Frontal cortex (tissue), 4 donors: ENCODE measurements around the gene FBXW5. TPM values are rescaled to one million over a fixed set of nuclear protein-coding genes. Genes with fewer than 3 reads are reported as not detected.

Experiments used
- DNase-seq, 2 donors: peaks; one replicate each; pipeline ENCODE4 v3.0.0; 2012; ENCODE audit warnings: low spot score in 2 of 2
- FAIRE-seq: peaks from 2 replicates; lab custom pipeline; 2012; peaks lifted over from hg19 to GRCh38; lab: Jason Lieb, UNC
- total RNA-seq: library from RNA; depleted of rRNA; stranded (reverse); fragments of >200 nt; gene quantifications from one replicate; pipeline ENCODE4 v1.2.3, GENCODE V29; 2014
- donor health status: control.
- donor health status: control.
- donor health status: control.

FBXW5 gene
- total RNA-seq, 1 donor from 2014 or later, result 62.4 TPM

GRCh38 chr9:136896027-136896426 is 48.5 kb downstream of the FBXW5 start:
- DNase-seq, result no peak
- FAIRE-seq, result no peak

GRCh38 chr9:136890661-136891060 is 53.9 kb downstream of the FBXW5 start:
- no peak for DNase-seq
- FAIRE-seq, result no peak

Other genes with a start within 250 kb of the FBXW5 start
- gene DIPK1B, start 232.2 kb downstream of the FBXW5 start, total RNA-seq, result 26.9 TPM
- not detected for gene LCN10, start 201.8 kb downstream of the FBXW5 start, total RNA-seq
- gene LCN6, start 196.2 kb downstream of the FBXW5 start, total RNA-seq, result not detected
- not detected for gene LCN8, start 186.5 kb downstream of the FBXW5 start, total RNA-seq
- gene LCN15, start 180.2 kb downstream of the FBXW5 start, total RNA-seq, result not detected
- 17.1 TPM for gene TMEM141, start 153.4 kb downstream of the FBXW5 start, total RNA-seq
- gene CCDC183, start 148.4 kb downstream of the FBXW5 start, total RNA-seq, result 2.0 TPM
- 35.1 TPM for gene RABL6, start 136.8 kb downstream of the FBXW5 start, total RNA-seq
- gene AJM1, start 102.3 kb downstream of the FBXW5 start, total RNA-seq, result 0.82 TPM
- 143 TPM for gene PHPT1, start 95.3 kb downstream of the FBXW5 start, total RNA-seq
- gene MAMDC4, start 92.4 kb downstream of the FBXW5 start, total RNA-seq, result 4.1 TPM
- 140 TPM for gene EDF1, start 78.4 kb downstream of the FBXW5 start, total RNA-seq
- 7.3 TPM for gene TRAF2, start 58.2 kb downstream of the FBXW5 start, total RNA-seq
- gene C8G, start 505 bp upstream of the FBXW5 start, total RNA-seq, result not detected
- not detected for gene LCN12, start 7.5 kb upstream of the FBXW5 start, total RNA-seq
- 61.1 TPM for gene PTGDS, start 32.8 kb upstream of the FBXW5 start, total RNA-seq
- gene LCNL1, start 38.3 kb upstream of the FBXW5 start, total RNA-seq, result 0.82 TPM
- gene PAXX, start 47.7 kb upstream of the FBXW5 start, total RNA-seq, result 13.5 TPM
- gene CLIC3, start 51.8 kb upstream of the FBXW5 start, total RNA-seq, result not detected
- 20.8 TPM for gene ABCA2, start 83.5 kb upstream of the FBXW5 start, total RNA-seq
- gene FUT7, start 87.3 kb upstream of the FBXW5 start, total RNA-seq, result not detected
- 16.3 TPM for gene NPDC1, start 101.4 kb upstream of the FBXW5 start, total RNA-seq
- gene ENTPD2, start 109.3 kb upstream of the FBXW5 start, total RNA-seq, result 0.82 TPM
- gene SAPCD2, start 125.8 kb upstream of the FBXW5 start, total RNA-seq, result 1.2 TPM
- gene UAP1L1, start 132.8 kb upstream of the FBXW5 start, total RNA-seq, result 0.41 TPM
- 42.0 TPM for gene MAN1B1, start 142.2 kb upstream of the FBXW5 start, total RNA-seq
- 38.3 TPM for gene DPP7, start 170.0 kb upstream of the FBXW5 start, total RNA-seq
- gene GRIN1, start 194.4 kb upstream of the FBXW5 start, total RNA-seq, result 29.8 TPM
- 0.41 TPM for gene LRRC26, start 225.3 kb upstream of the FBXW5 start, total RNA-seq
- gene TMEM210, start 227.3 kb upstream of the FBXW5 start, total RNA-seq, result not detected
- gene ANAPC2, start 243.8 kb upstream of the FBXW5 start, total RNA-seq, result 22.4 TPM
- 24.5 TPM for gene SSNA1, start 243.9 kb upstream of the FBXW5 start, total RNA-seq